Neural cell (in vitro differentiated cells): ENCODE measurements around the gene SEMA3F. TPM values are rescaled to one million over a fixed set of nuclear protein-coding genes. Genes with fewer than 3 reads are reported as not detected.

Source experiments
- H2AFZ ChIP-seq: fragments of 200-600, 300-800 bp; sonication (generic), shearing (Covaris generic); 2 replicates; pipeline ENCODE4 v1.6.0; 2014; ENCODE audit warnings: low read depth, mild to moderate bottlenecking, antibody characterized with exemption, low read length, moderate library complexity
- H3F3A ChIP-seq: fragments of 200-600 bp; shearing (Covaris generic); 2 replicates; pipeline ENCODE4 v1.6.1; 2016; ENCODE audit warnings: mild to moderate bottlenecking, moderate library complexity, mixed read lengths, antibody characterized with exemption, low read length; ENCODE audit not compliant: insufficient read depth, poor library complexity, severe bottlenecking
- H3K27ac ChIP-seq: fragments of 200-600, 300-800 bp; sonication (generic), shearing (Covaris generic); 2 replicates; pipeline ENCODE4 v1.5.1; 2014; ENCODE audit warnings: mild to moderate bottlenecking, low read length, moderate library complexity
- H3K27me3 ChIP-seq: fragments of 300-800, 200-600 bp; sonication (generic), shearing (Covaris generic); 2 replicates; pipeline ENCODE4 v1.6.0; 2014; ENCODE audit warnings: mild to moderate bottlenecking, low read depth, low read length, moderate library complexity; ENCODE audit not compliant: insufficient read depth
- H3K36me3 ChIP-seq: fragments of 300-800, 200-600 bp; sonication (generic), shearing (Covaris generic); 2 replicates; pipeline ENCODE4 v1.5.1; 2014; ENCODE audit warnings: mild to moderate bottlenecking, antibody characterized with exemption, low read length, moderate library complexity; ENCODE audit not compliant: insufficient read depth
- H3K4me2 ChIP-seq: fragments of 300-800, 200-600 bp; sonication (generic), shearing (Covaris generic); 2 replicates; pipeline ENCODE4 v1.6.0; 2014; ENCODE audit warnings: mild to moderate bottlenecking, low read length
- H3K4me3 ChIP-seq: fragments of 300-800, 200-600 bp; sonication (generic), shearing (Covaris generic); 2 replicates; pipeline ENCODE4 v1.5.1; 2014; ENCODE audit warnings: mild to moderate bottlenecking, low read length, moderate library complexity
- H3K79me2 ChIP-seq: fragments of 200-600 bp; shearing (Covaris generic); replicated peaks from 2 replicates; pipeline ENCODE4 v1.6.0; 2014; ENCODE audit warnings: mild to moderate bottlenecking, low read length, moderate library complexity; ENCODE audit not compliant: insufficient read depth
- H3K9ac ChIP-seq: fragments of 300-800, 200-600 bp; sonication (generic), shearing (Covaris generic); 2 replicates; pipeline ENCODE4 v1.6.1; 2016; ENCODE audit warnings: mild to moderate bottlenecking, low read length, mixed read lengths
- H3K9me2 ChIP-seq: fragments of 200-600 bp; shearing (Covaris generic); 2 replicates; pipeline ENCODE4 v1.6.1; 2016; ENCODE audit warnings: mild to moderate bottlenecking, low read length, mixed read lengths; ENCODE audit not compliant: insufficient read depth
- H3K9me3 ChIP-seq: fragments of 200-600, 300-800 bp; sonication (generic), shearing (Covaris generic); 2 replicates; pipeline ENCODE4 v1.6.1; 2016; ENCODE audit warnings: mild to moderate bottlenecking, mixed run types, low read length, moderate library complexity, mixed read lengths
- H4K20me1 ChIP-seq: fragments of 200-600 bp; shearing (Covaris generic); 2 replicates; pipeline ENCODE4 v1.6.1; 2016; ENCODE audit warnings: mild to moderate bottlenecking, mixed run types; ENCODE audit not compliant: insufficient read depth
- EZH2 ChIP-seq: fragments of 200-600, 300-800 bp; shearing (Covaris generic), sonication (generic); IDR thresholded peaks from 2 replicates; pipeline ENCODE4 v1.6.1; 2014; ENCODE audit warnings: antibody characterized with exemption, low read length, borderline replicate concordance, mild to moderate bottlenecking; ENCODE audit not compliant: insufficient read depth, poor library complexity, severe bottlenecking
- MXI1 ChIP-seq: fragments of 450-650 bp; conservative IDR thresholded peaks from 2 replicates; pipeline ENCODE4 v1.6.1; 2014; ENCODE audit warnings: antibody characterized with exemption, mild to moderate bottlenecking; ENCODE audit not compliant: poor library complexity, severe bottlenecking
- POLR2AphosphoS5 ChIP-seq: IDR thresholded peaks from 2 replicates; pipeline ENCODE4 v1.6.1; 2012
- REST ChIP-seq: IDR thresholded peaks from 2 replicates; pipeline ENCODE4 v1.6.1; 2012; ENCODE audit warnings: borderline replicate concordance
- TAF1 ChIP-seq: IDR thresholded peaks from 2 replicates; pipeline ENCODE4 v1.6.1; 2012; ENCODE audit warnings: low read depth
- polyA plus RNA-seq: library from polyadenylated mRNA; depleted of rRNA; stranded (reverse); fragments of >200 nt; gene quantifications from 2 replicates; pipeline ENCODE4 v1.2.3, GENCODE V29; 2014

SEMA3F gene
- polyA plus RNA-seq, 1 donor from 2014 or later: 17.0 TPM

GRCh38 chr3:50123394-50124051 is 31.6 kb upstream of the SEMA3F start:
- Histone ChIP-seq H3K27me3 (no peaks in the 10 kb centered on the region), H3K4me2 (no peak overlapping the region), H3K9me2 (no peaks in the 10 kb centered on the region), H3K36me3 (no peaks in the 10 kb centered on the region), H4K20me1 (no peaks in the 10 kb centered on the region), H2AFZ (no peak overlapping the region), H3K79me2 (no peaks in the 10 kb centered on the region), H3F3A (no peaks in the 10 kb centered on the region), H3K27ac (no peak overlapping the region), H3K9ac (no peak overlapping the region), H3K4me3 (no peak overlapping the region), H3K9me3 (no peaks in the 10 kb centered on the region)
- TF ChIP-seq TAF1 (no peak), POLR2AphosphoS5 (peak; percentile 2)

- no peak overlapping the region for H2AFZ ChIP-seq
- no peak overlapping the region for H3K27ac ChIP-seq
- no peaks in the 10 kb centered on the region for H4K20me1 ChIP-seq
- TF ChIP-seq MXI1 (no peak), POLR2AphosphoS5 (peak; percentile 8), REST (no peak), TAF1 (no peak), EZH2 (no peak)
- H3K9me3 ChIP-seq: no peaks in the 10 kb centered on the region
- H3K4me3 ChIP-seq: no peak overlapping the region
- no peak overlapping the region for H3K9ac ChIP-seq
- no peaks in the 10 kb centered on the region for H3F3A ChIP-seq
- no peaks in the 10 kb centered on the region for H3K79me2 ChIP-seq
- H3K4me2 ChIP-seq: no peak overlapping the region
- H3K36me3 ChIP-seq: no peaks in the 10 kb centered on the region
- no peaks in the 10 kb centered on the region for H3K27me3 ChIP-seq
- no peaks in the 10 kb centered on the region for H3K9me2 ChIP-seq
Observed at GRCh38 chr3:50124052-50124799, 30.9 kb upstream of the SEMA3F start.

GRCh38 chr3:50124800-50125178 is 30.3 kb upstream of the SEMA3F start:
- Histone ChIP-seq H2AFZ (no peak overlapping the region), H3K79me2 (no peaks in the 10 kb centered on the region), H3K9me3 (no peaks in the 10 kb centered on the region), H3K4me3 (no peak overlapping the region), H3K27me3 (no peaks in the 10 kb centered on the region), H3K36me3 (no peaks in the 10 kb centered on the region), H4K20me1 (no peaks in the 10 kb centered on the region), H3K9ac (no peak overlapping the region), H3K4me2 (no peak overlapping the region), H3F3A (no peaks in the 10 kb centered on the region), H3K9me2 (no peaks in the 10 kb centered on the region), H3K27ac (no peak overlapping the region)
- TF ChIP-seq POLR2AphosphoS5 (no peak), REST (no peak)
